SK-N-MC (cell line): ENCODE measurements around the gene CFAP299.

ENCODE experiments used
- EZH2 ChIP-seq: fragments of 200-600 bp; sonication (generic); IDR thresholded peaks from one replicate; pipeline ENCODE4 v1.6.1; 2017; ENCODE audit warnings: antibody characterized with exemption
- FOXP2 ChIP-seq: optimal IDR thresholded peaks from 2 replicates; pipeline ENCODE3; 2011; ENCODE audit warnings: mild to moderate bottlenecking, moderate library complexity; ENCODE audit not compliant: insufficient read depth; ENCODE audit errors: extremely low read length, control extremely low read depth
- POLR2AphosphoS5 ChIP-seq: IDR thresholded peaks from 2 replicates; pipeline ENCODE4 v1.6.1; 2012; ENCODE audit warnings: mild to moderate bottlenecking, low read depth, low read length, borderline replicate concordance

DNA sequence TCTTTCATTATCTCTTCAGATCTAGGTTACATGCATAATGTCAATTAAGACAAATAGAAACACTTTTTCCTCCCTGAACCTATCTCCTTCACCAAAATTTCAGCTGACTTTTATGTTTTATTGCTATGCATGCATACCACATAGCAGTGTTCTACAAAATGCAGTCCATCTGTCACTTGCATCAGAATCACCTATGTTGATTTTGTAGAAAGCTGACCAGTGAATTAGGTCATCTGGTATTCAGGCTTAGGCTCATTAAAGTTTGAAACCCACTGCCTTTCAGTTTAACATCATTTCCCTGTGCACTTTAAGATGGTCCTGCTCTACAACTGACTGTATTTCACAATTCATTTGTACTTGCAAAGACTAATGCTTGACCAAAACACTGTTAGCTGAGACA is 277.9 kb downstream of the CFAP299 start:
- TF ChIP-seq POLR2AphosphoS5 (no peak), EZH2 (no peak), FOXP2 (no peak)
